K562 (cell line): ENCODE results near the gene FAM107B. TPM values are rescaled to one million over a fixed set of nuclear protein-coding genes. Genes with fewer than 3 reads are reported as not detected.

Source experiments
- ATAC-seq: fragments of 200-7000 bp; cut with Tn5 transposase; 3 replicates; pipeline ENCODE4 v1.9.1; 2020; ENCODE audit warnings: moderate library complexity
- BruUV-seq: library from RNA; stranded (reverse); fragments of 400-500 nt; replicated peaks from 2 replicates; lab custom pipeline; 2021; lab: Mats Ljungman, UMichigan
- CTCF ChIA-PET: fragments of 300-600 bp; formaldehyde crosslinking; extraction: SDS; loops from one replicate; lab custom pipeline; 2021; ENCODE audit warnings: low intra/inter-chr PET ratio; lab: Yijun Ruan, JAX
- POLR2A ChIA-PET: fragments of 300-600, 350-650 bp; sonication (Branson Sonifier 250); formaldehyde crosslinking; extraction: SDS; loops from one replicate; lab custom pipeline; 2021; ENCODE audit warnings: antibody characterized with exemption, inconsistent platforms; lab: Yijun Ruan, JAX
- DNase-seq, 4 experiments: peaks; one replicate each; pipeline versions ENCODE4 v3.0.0 to v3.0.0-alpha.2; 2011 to 2018; ENCODE audit warnings: low spot score in 3 of 4, mixed read lengths in 3 of 4; ENCODE audit errors: extremely low read depth in 1 of 4
- FAIRE-seq: peaks from 2 replicates; lab custom pipeline; 2011; peaks lifted over from hg19 to GRCh38; lab: Jason Lieb, UNC
- H2AFZ ChIP-seq: 2 replicates; pipeline ENCODE4 v1.6.0; 2011; ENCODE audit warnings: low read depth, low read length, control low read depth, inconsistent platforms
- H3K27ac ChIP-seq: fragments of 200-600 bp; 3 replicates; pipeline ENCODE4 v1.8.0; 2011; ENCODE audit warnings: low read depth, mild to moderate bottlenecking, control low read depth, inconsistent platforms, low read length, moderate library complexity, mixed read lengths; ENCODE audit errors: extremely low read depth
- H3K27me3 ChIP-seq, 2 experiments: fragments of 300-600 bp in 1 of 2; 2 replicates in 1 of 2; 3 replicates in 1 of 2; pipeline versions ENCODE4 v1.6.0 to v1.8.0; 2011; ENCODE audit warnings: inconsistent platforms in 2 of 2, low read length in 2 of 2, mild to moderate bottlenecking in 1 of 2, mixed read lengths in 1 of 2, moderate library complexity in 1 of 2; ENCODE audit not compliant: control insufficient read depth in 2 of 2, insufficient read depth in 2 of 2
- H3K36me3 ChIP-seq: fragments of 300-600 bp; 3 replicates; pipeline ENCODE4 v1.8.0; 2011; ENCODE audit warnings: mild to moderate bottlenecking, low read length, inconsistent platforms; ENCODE audit not compliant: control insufficient read depth, insufficient read depth
- H3K4me1 ChIP-seq, 2 experiments: fragments of 200-600 bp in 1 of 2; replicated peaks in 1 of 2; 2 replicates in 1 of 2; 3 replicates in 1 of 2; pipeline versions ENCODE4 v1.5.1 to v1.8.0; 2011; ENCODE audit warnings: inconsistent platforms in 2 of 2, low read length in 2 of 2, mild to moderate bottlenecking in 1 of 2, mixed read lengths in 1 of 2, moderate library complexity in 1 of 2; ENCODE audit not compliant: control insufficient read depth in 2 of 2, insufficient read depth in 2 of 2
- H3K4me2 ChIP-seq: 2 replicates; pipeline ENCODE4 v1.6.1; 2011; ENCODE audit warnings: low read length, control low read depth, inconsistent platforms, mixed read lengths; ENCODE audit not compliant: insufficient read depth
- H3K4me3 ChIP-seq: fragments of 200-600 bp; sonication (generic), shearing (Covaris generic); 2 replicates; pipeline ENCODE4 v1.5.1; 2016; ENCODE audit warnings: control low read depth, inconsistent platforms
- H3K79me2 ChIP-seq: fragments of 200-600 bp; 3 replicates; pipeline ENCODE4 v1.8.0; 2011; ENCODE audit warnings: low read length, inconsistent platforms; ENCODE audit not compliant: control insufficient read depth, insufficient read depth
- H3K9ac ChIP-seq, 2 experiments: 2 replicates each; pipeline versions ENCODE4 v1.6.0 to v1.6.1; 2011; ENCODE audit warnings: low read depth in 2 of 2, low read length in 2 of 2, control low read depth in 1 of 2, inconsistent platforms in 1 of 2, mild to moderate bottlenecking in 1 of 2, mixed read lengths in 1 of 2; ENCODE audit not compliant: insufficient read depth in 1 of 2
- H3K9me1 ChIP-seq: one replicate; pipeline ENCODE4 v1.6.0; 2011; ENCODE audit warnings: inconsistent platforms, mild to moderate bottlenecking, low read length, moderate library complexity; ENCODE audit not compliant: control insufficient read depth, insufficient read depth
- H3K9me3 ChIP-seq: replicated peaks from 2 replicates; pipeline ENCODE4 v1.5.1; 2011; ENCODE audit warnings: low read depth, low read length, inconsistent platforms; ENCODE audit not compliant: control insufficient read depth, insufficient read depth
- H4K20me1 ChIP-seq: replicated peaks from 2 replicates; pipeline ENCODE4 v1.6.1; 2011; ENCODE audit warnings: low read length, inconsistent platforms, mixed read lengths; ENCODE audit not compliant: control insufficient read depth, insufficient read depth
- CBFB ChIP-seq: sonication (generic); formaldehyde crosslinking; IDR thresholded peaks from 2 replicates; pipeline ENCODE4 v1.4.0; 2020; ENCODE audit warnings: mild to moderate bottlenecking, missing genetic modification reagents
- CEBPG ChIP-seq, 3 experiments: fragments of 200-800 bp in 1 of 3; sonication (Bioruptor generic) in 1 of 3; sonication (generic) in 1 of 3; formaldehyde crosslinking in 1 of 3; IDR thresholded peaks in 2 of 3; conservative IDR thresholded peaks in 1 of 3; 2 replicates each; pipeline versions ENCODE4 v1.6.1 to v1.8.0; 2016 to 2022; ENCODE audit warnings: missing compliant biosample characterization in 2 of 3, missing genetic modification characterization in 2 of 3, mild to moderate bottlenecking in 1 of 3, missing genetic modification reagents in 1 of 3
- DNMT1 ChIP-seq: fragments of 450-650 bp; IDR thresholded peaks from 2 replicates; pipeline ENCODE4 v1.6.1; 2016; ENCODE audit warnings: antibody characterized with exemption, mild to moderate bottlenecking
- HDAC2 ChIP-seq: fragments of 450-650 bp; IDR thresholded peaks from 2 replicates; pipeline ENCODE4 v1.6.1; 2016; ENCODE audit warnings: mild to moderate bottlenecking
- KDM4B ChIP-seq, 2 experiments: fragments of 450-650 bp in 1 of 2; sonication (generic) in 1 of 2; IDR thresholded peaks; 2 replicates each; pipeline ENCODE4 v1.6.1; 2016 to 2017; ENCODE audit warnings: borderline replicate concordance in 2 of 2, antibody characterized with exemption in 1 of 2, low read depth in 1 of 2, mild to moderate bottlenecking in 1 of 2
- MCM2 ChIP-seq: fragments of 450-650 bp; IDR thresholded peaks from 2 replicates; pipeline ENCODE4 v1.6.1; 2017; ENCODE audit warnings: low read depth, mild to moderate bottlenecking
- MECOM ChIP-seq: fragments of 250-450 bp; sonication (Bioruptor Pico); IDR thresholded peaks from 2 replicates; pipeline ENCODE4 v1.8.0; 2022; ENCODE audit warnings: inconsistent platforms
- MIER1 ChIP-seq: fragments of 450-650 bp; IDR thresholded peaks from 2 replicates; pipeline ENCODE4 v1.6.1; 2016; ENCODE audit warnings: antibody characterized with exemption, mild to moderate bottlenecking, low read depth
- MLLT1 ChIP-seq, 2 experiments: fragments of 450-650 bp; IDR thresholded peaks; 2 replicates each; pipeline ENCODE4 v1.6.1; 2016
- NCOA6 ChIP-seq: fragments of 450-650 bp; IDR thresholded peaks from 2 replicates; pipeline ENCODE4 v1.6.1; 2017; ENCODE audit warnings: mild to moderate bottlenecking
- PHTF2 ChIP-seq: fragments of 250-450 bp; sonication (Bioruptor Pico); IDR thresholded peaks from 2 replicates; pipeline ENCODE4 v1.5.0; 2021; ENCODE audit warnings: mild to moderate bottlenecking
- PURB ChIP-seq: sonication (generic); formaldehyde crosslinking; IDR thresholded peaks from 2 replicates; pipeline ENCODE4 v1.9.0; 2021; ENCODE audit warnings: low read depth, mild to moderate bottlenecking, missing genetic modification reagents
- RNF219 ChIP-seq: fragments of 250-450 bp; sonication (Bioruptor Pico); IDR thresholded peaks from 2 replicates; pipeline ENCODE4 v1.5.0; 2022; ENCODE audit warnings: mild to moderate bottlenecking
- SMARCC2 ChIP-seq: fragments of 450-650 bp; IDR thresholded peaks from 2 replicates; pipeline ENCODE4 v1.6.1; 2017; ENCODE audit warnings: antibody characterized with exemption, moderate library complexity, mild to moderate bottlenecking, low read depth
- SOX6 ChIP-seq: fragments of 450-650 bp; IDR thresholded peaks from 2 replicates; pipeline ENCODE4 v1.6.1; 2014; ENCODE audit warnings: mild to moderate bottlenecking
- USF2 ChIP-seq: sonication (generic); formaldehyde crosslinking; IDR thresholded peaks from 2 replicates; pipeline ENCODE4 v1.5.0; 2020; ENCODE audit warnings: missing genetic modification reagents
- ZBTB1 ChIP-seq: sonication (generic); formaldehyde crosslinking; IDR thresholded peaks from 2 replicates; pipeline ENCODE4 v1.8.1; 2023; ENCODE audit warnings: missing genetic modification reagents, low read depth, mild to moderate bottlenecking, borderline replicate concordance
- ZNF143 ChIP-seq: sonication (generic); formaldehyde crosslinking; IDR thresholded peaks from 2 replicates; pipeline ENCODE4 v1.9.0; 2022; ENCODE audit warnings: mild to moderate bottlenecking, missing genetic modification reagents
- WGBS: fragments of 100-300 bp; shearing (Covaris generic); methylation state at CpG from one replicate; pipeline ENCODE4 v1.1.6; 2016; ENCODE audit warnings: low coverage, mixed read lengths; ENCODE audit not compliant: insufficient coverage; ENCODE audit errors: missing lambda C conversion rate; 5-methylcytosine and 5-hydroxymethylcytosine counted together
- in situ Hi-C: fragments of 300-500 bp; cut with MboI; formaldehyde crosslinking; loops from 4 replicates; pipeline ENCODE4 v1.15.0; 2018; ENCODE audit warnings: inconsistent platforms, mixed read lengths
- intact Hi-C: fragments of 100-400 bp; cut with micrococcal nuclease; formaldehyde crosslinking; loops from 2 replicates; pipeline ENCODE4 v1.14.2; 2022
- polyA plus RNA-seq, 8 experiments: library from polyadenylated mRNA; depleted of rRNA in 4 of 8; stranded (reverse) in 5 of 8; unstranded in 3 of 8; fragments of >200 nt; fragmentation: Nextera tagmentation in 2 of 8; fragmentation: Illumina TruSeq in 1 of 8; extraction: Ambion mirVana in 2 of 8; extraction: Trizol in 1 of 8; gene quantifications; 2 replicates each; pipeline versions ENCODE4 v1.2.1 to v1.2.3, GENCODE V29; 2011 to 2014; ENCODE audit warnings: inconsistent platforms in 1 of 8, missing spikeins in 1 of 8
- total RNA-seq, 7 experiments: library from RNA; depleted of rRNA in 6 of 7; stranded (reverse); fragments of >200 nt in 6 of 7; fragmentation: Illumina TruSeq in 2 of 7; extraction: Trizol in 2 of 7; gene quantifications; 2 replicates each; pipeline versions ENCODE4 v1.2.1 to v1.2.3, GENCODE V29; 2011 to 2021; ENCODE audit warnings: low replicate concordance in 1 of 7

Gene FAM107B
- total and polyA plus RNA-seq, 9 of the 15 experiments (the other 6 are each of a cell fraction or from before 2014, with no cell fraction given) = 0.40 to 2.8 (median 1.4) TPM

GRCh38 chr10:14687340-14687739 is 87.4 kb downstream of the FAM107B start (continued):
- no peak for TF ChIP-seq PURB (CRISPR knock-in tag)
- TF ChIP-seq MECOM (CRISPR knock-in tag) = no peak
- TF ChIP-seq DNMT1 = no peak
- TF ChIP-seq ZNF143 (CRISPR knock-in tag) = no peak
- no peak for TF ChIP-seq NCOA6
- no peak for TF ChIP-seq RNF219 (CRISPR knock-in tag)
- TF ChIP-seq CBFB (CRISPR knock-in tag) = no peak
- TF ChIP-seq USF2 = no peak
- no peak for TF ChIP-seq SMARCC2
- TF ChIP-seq, all 486 proteins: peak for 0

GRCh38 chr10:14686356-14686755 is 88.3 kb downstream of the FAM107B start:
- DNase-seq = no peak
- Histone ChIP-seq H3K79me2 (no peaks in the 10 kb centered on the region), H3K27ac (no peak overlapping the region), H4K20me1 (no peaks in the 10 kb centered on the region), H2AFZ (no peak overlapping the region), H3K4me1 (no peaks in the 10 kb centered on the region; a peak in 1 of 5 replicates), H3K9me1 (no peaks in the 10 kb centered on the region), H3K36me3 (no peaks in the 10 kb centered on the region), H3K4me2 (no peak overlapping the region), H3K4me3 (no peak overlapping the region), H3K9me3 (no peaks in the 10 kb centered on the region), H3K27me3 (peaks cover 0 to 11% of the 10 kb centered on the region in 2 experiments; a peak in 2 of 5 replicates), H3K9ac (no peak overlapping the region)
- BruUV-seq = no TSS peak
- ChIA-PET CTCF (no interaction called here), POLR2A (interaction anchor here (1.1 kb wide), 1 partner anchor 56 kb away, joined by 4 read pairs; no protein-coding TSS in a partner anchor)
- no peak for ATAC-seq
- intact Hi-C loops (no loop called here), in situ Hi-C loops (no loop called here)
- WGBS = 0% methylated on average over 5 of the region's 5 CpGs
- FAIRE-seq = no peak
- TF ChIP-seq KDM4B (IDR thresholded peaks at IDR 0.05; ENCODE audit: borderline replicate concordance in 2 of 2, low read depth in 1 of 2) = no peak
- no peak for TF ChIP-seq PHTF2 (CRISPR knock-in tag)
- no peak for TF ChIP-seq SOX6
- no peak for TF ChIP-seq MLLT1 (IDR thresholded peaks at IDR 0.05)
- no peak for TF ChIP-seq CEBPG (CRISPR knock-in tag; IDR thresholded peaks at IDR 0.05)
- TF ChIP-seq CEBPG (tag; conservative IDR thresholded peaks at IDR 0.05 in 1 of 2, IDR thresholded peaks at IDR 0.05 in 1 of 2) = no peak
- TF ChIP-seq HDAC2 = no peak
- no peak for TF ChIP-seq ZBTB1 (CRISPR knock-in tag)
- TF ChIP-seq MIER1 = no peak
- TF ChIP-seq MCM2 = no peak
